NCI-H2196 (cell line): ENCODE measurements around the gene S100A10.

ENCODE experiments used
- DNase-seq: peaks from one replicate; lab custom pipeline; 2025; ENCODE audit not compliant: unreplicated experiment; lab: John Stamatoyannopoulos, UW

S100A10 gene

GRCh38 chr1:151988405-151988923 lies 5.2 kb downstream of the S100A10 start:
- DNase-seq, result no peak

- no peak for DNase-seq
Observed at GRCh38 chr1:151986501-151987190, 7.0 kb downstream of the S100A10 start.

GRCh38 chr1:151985768-151986167 lies 7.9 kb downstream of the S100A10 start:
- no peak for DNase-seq

- DNase-seq, result no peak
Observed at GRCh38 chr1:151985270-151985669, 8.4 kb downstream of the S100A10 start.

- DNase-seq, result no peak
Observed at GRCh38 chr1:151984313-151984956, 9.2 kb downstream of the S100A10 start.

GRCh38 chr1:151982300-151983005 lies 11.2 kb downstream of the S100A10 start:
- DNase-seq, result no peak

- no peak for DNase-seq
Observed at GRCh38 chr1:151981178-151981525, 12.5 kb downstream of the S100A10 start.

- DNase-seq, result no peak
Observed at GRCh38 chr1:151980287-151981177, 13.1 kb downstream of the S100A10 start.

GRCh38 chr1:151978922-151979321 lies 14.7 kb downstream of the S100A10 start:
- no peak for DNase-seq

GRCh38 chr1:151977662-151978230 lies 15.9 kb downstream of the S100A10 start:
- DNase-seq, result no peak

GRCh38 chr1:151976858-151977257 lies 16.8 kb downstream of the S100A10 start:
- no peak for DNase-seq

GRCh38 chr1:151976015-151976343 lies 17.7 kb downstream of the S100A10 start:
- no peak for DNase-seq

- no peak for DNase-seq
Observed at GRCh38 chr1:151975311-151976014, 18.2 kb downstream of the S100A10 start.

GRCh38 chr1:151972542-151973248 lies 21.0 kb downstream of the S100A10 start:
- DNase-seq, result peak; percentile 39

- no peak for DNase-seq
Observed at GRCh38 chr1:151970626-151971025, 23.0 kb downstream of the S100A10 start.

GRCh38 chr1:151970128-151970527 lies 23.5 kb downstream of the S100A10 start:
- no peak for DNase-seq

GRCh38 chr1:151968791-151969399 lies 24.8 kb downstream of the S100A10 start:
- no peak for DNase-seq

- peak; percentile 46 for DNase-seq
Observed at GRCh38 chr1:151968058-151968457, 25.6 kb downstream of the S100A10 start.

- no peak for DNase-seq
Observed at GRCh38 chr1:151967091-151967490, 26.6 kb downstream of the S100A10 start.
